Measurements from ENCODE around the gene ESPN.

GRCh38 chr1:6506210-6507036, 81.8 kb downstream of the ESPN start:
- TF ChIP-seq CTCF (IDR thresholded peaks at IDR 0.05) = no peak
- no peak for TF ChIP-seq POLR2A (IDR thresholded peaks at IDR 0.05)

All from esophagus squamous epithelium (tissue), 4 donors.